ENCODE results near the gene RALGAPA1.
"Not testable (repeated sequence)": the region's sequence is repeated elsewhere in the genome, so short reads cannot be mapped to it uniquely, and the experiment has no call there.

The RALGAPA1 gene

DNA sequence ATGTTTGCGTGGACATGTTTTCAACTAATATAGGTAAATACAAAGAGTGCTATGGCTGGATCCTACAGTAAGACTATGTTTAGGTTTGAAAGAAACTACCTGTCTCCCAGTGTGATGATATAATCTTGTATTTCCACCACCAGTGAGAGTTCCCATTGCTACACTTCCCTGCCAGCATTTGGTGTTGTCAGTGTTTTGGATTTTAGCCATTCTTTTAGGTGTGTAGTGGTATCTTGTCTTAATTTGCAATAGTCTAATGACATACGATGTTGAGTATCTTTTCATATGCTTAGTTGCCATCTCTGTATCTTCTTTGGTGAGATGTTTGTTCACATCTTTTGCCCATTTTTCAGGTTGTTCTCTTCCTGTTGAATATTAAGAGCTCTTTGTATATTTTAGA, 103.5 kb downstream of the RALGAPA1 start:
- FAIRE-seq = no peak
- DNase-seq (ENCODE audit: insufficient read length, low spot score) = no peak

DNA sequence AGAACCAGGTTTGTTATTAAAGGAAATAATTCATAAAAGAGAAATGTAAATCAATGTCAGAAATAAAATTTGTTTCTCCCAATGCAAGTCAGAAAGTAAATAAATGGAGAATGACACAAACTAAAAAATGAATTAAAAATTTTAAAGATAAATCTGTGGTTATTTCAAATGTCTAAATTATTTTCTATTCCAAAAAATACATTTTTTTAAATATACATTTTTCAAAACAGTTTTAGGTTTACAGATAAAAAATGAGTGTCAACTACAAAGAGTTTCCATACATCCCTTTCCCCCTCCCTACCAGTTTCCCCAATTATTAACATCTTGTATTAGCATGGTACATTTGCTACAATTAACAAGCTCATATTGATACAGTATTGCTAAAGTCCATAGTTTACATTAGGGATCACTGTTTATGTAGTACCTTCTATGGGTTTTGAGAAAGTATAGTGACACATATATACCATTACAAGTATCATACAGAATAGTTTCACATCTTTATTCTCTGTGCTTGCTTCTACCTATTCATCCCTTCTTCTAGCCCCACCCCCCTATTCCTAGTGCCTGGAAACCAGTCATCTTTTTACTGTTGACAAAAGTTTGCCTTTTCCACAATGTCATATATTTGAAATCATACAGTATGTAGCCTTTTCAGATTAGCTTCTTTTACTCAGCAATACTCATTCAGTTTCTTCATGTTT, 104.2 kb downstream of the RALGAPA1 start:
- FAIRE-seq (no peak), DNase-seq (ENCODE audit: insufficient read length, low spot score) (no peak)

DNA sequence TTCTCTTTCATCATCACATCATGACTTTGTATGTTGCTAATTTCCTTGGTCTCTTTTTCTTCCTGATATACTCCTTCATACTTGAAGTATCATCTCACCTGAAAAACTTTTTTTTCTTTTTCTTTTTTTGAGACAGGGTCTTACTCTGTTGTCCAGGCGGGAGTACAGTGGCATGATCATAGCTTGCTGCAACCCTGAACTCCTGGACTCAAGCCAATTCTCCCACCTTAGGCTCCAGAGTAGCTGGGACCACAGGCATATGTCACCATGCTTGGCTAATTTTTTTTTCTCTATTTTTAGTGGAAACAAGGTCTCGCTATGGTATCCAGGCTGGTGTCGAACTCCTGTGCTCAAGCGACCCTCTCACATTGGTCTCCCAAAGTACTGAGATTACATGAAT, 107.6 kb downstream of the RALGAPA1 start:
- DNase-seq (ENCODE audit: insufficient read length, low spot score) (no peak), FAIRE-seq (no peak)

DNA sequence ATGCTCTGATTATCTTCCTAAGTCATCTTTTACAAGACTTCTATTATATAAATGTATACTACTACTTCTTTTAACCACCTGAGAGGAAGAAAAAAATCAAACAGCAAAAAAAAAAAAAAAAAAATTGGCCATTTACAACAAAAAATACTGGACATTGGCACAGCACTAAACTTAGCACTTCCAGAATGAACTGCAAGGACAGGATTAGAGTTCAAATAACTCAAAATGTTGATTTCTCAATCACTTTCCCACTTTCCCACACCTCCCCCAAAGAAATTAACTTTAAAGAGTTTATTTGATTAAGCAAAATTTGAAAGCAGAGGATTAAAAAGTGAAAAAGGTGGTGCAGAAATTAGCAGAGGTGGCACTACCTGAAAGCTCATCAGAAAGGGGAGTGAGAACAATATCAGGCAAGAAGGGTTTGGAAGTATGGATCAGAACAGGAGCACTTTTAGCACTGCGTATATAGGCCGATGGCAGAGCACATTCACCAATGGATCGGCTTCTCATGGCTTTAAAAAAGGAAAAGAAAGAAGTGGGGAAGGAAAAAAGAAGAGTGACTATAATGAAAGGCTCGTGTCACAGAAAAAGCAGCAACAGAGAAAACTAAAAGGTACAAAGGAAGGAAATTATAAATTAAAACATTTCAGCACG, 109.2 kb downstream of the RALGAPA1 start:
- DNase-seq (ENCODE audit: insufficient read length, low spot score) (no peak), FAIRE-seq (no peak)

DNA sequence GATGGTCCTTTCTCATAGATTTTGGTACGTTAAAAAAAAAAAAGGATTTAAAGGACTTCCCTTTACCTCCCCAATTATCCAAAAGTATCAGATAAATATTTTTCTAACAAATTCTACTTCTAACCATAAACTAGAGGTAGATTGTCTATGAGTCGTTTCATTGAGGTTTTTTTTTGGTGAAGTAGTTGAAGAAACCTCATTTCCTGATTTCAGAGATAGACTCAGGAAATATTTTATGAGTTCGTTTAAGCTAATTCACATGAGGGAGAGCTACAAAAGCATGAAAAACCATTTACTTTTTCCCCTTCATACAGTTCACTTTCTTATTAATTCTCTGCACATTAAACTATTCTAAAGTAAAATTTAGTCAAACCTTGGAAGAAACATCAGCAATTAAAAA, 112.5 kb downstream of the RALGAPA1 start:
- FAIRE-seq (peak; percentile 44), DNase-seq (ENCODE audit: insufficient read length, low spot score) (no peak)

DNA sequence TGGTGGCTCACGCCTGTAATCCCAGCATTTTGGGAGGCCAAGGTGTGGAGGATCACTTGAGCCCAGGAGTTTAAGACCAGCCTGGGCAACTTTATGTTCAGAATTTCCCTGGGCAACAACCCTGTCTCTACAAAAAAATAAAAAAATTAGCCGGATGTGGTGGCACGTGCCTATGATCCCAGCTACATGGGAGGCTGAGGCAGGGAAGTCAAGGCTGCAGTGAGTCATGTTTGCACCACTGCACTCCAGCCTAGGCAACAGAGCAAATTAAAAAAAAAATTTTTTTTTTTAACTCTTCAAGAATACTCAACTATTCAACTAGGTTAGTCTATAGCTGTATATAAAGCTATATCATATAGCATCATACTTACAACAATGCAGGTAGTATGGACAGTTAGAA, 113.0 kb downstream of the RALGAPA1 start:
- no peak for FAIRE-seq

DNA sequence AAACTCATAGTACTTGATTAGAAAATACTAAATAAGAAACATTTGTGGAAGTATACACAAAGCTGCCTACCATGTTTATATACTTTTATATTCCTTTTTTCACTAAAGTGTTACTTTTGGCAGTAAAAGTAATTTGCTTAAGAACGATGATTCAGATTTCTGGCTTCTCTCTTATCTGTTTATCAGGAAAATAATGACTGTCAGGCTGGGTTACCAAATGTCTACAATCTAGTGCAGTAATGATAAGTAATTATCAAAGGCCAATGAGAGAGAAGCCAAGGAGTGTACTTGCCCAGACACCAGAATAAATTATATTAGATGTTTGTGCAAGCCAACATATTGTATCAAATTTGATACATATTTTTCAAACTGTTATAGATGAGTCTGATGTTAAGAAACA, 113.4 kb downstream of the RALGAPA1 start:
- DNase-seq (ENCODE audit: insufficient read length, low spot score) = no peak
- FAIRE-seq = no peak

More for the DNA sequence above, 113.0 kb downstream of the RALGAPA1 start:
- no peak for DNase-seq (ENCODE audit: insufficient read length, low spot score)

DNA sequence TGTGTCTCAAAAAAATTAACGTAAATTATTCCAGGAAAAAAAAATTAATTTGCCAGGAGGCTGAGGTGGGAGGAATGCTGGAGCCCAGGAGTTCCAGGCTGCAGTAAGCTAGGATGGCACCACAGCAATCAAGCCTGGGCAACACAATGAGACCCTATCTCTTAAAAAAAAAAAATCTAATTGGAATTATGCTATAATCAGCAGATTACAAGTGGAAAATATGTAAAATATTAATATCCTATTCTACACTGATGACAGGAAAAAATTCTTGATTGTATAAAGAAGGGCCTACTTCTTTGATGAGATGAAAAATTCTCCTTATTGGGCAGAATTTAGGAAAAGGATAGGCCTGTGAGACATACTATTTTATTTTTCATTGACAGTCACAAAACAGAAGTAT, 114.0 kb downstream of the RALGAPA1 start:
- DNase-seq (ENCODE audit: insufficient read length, low spot score) (no peak), FAIRE-seq (no peak)

DNA sequence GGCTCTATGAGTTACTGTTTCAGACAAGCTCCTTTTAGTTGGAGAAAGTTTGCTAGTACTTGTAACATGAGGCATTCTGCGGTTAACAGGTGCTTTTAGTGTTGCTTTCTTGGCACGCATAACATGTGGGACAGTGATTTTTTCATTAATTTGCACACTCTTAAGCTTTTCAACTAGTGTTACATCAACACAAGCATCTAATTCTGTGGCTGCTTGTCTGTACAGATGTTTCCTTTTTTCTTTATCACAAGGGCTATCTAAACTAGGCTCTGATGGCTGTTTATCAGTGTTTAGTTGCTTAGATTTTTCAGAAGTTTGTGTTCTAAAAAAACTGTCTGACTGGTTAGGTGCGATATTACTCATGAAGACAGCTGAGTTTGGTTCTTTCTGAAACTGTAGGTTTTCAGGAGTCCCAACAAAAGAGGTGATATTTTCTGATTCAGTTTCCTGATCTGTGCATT, 120.1 kb downstream of the RALGAPA1 start:
- FAIRE-seq (peak; percentile 37), DNase-seq (ENCODE audit: insufficient read length, low spot score) (no peak)

DNA sequence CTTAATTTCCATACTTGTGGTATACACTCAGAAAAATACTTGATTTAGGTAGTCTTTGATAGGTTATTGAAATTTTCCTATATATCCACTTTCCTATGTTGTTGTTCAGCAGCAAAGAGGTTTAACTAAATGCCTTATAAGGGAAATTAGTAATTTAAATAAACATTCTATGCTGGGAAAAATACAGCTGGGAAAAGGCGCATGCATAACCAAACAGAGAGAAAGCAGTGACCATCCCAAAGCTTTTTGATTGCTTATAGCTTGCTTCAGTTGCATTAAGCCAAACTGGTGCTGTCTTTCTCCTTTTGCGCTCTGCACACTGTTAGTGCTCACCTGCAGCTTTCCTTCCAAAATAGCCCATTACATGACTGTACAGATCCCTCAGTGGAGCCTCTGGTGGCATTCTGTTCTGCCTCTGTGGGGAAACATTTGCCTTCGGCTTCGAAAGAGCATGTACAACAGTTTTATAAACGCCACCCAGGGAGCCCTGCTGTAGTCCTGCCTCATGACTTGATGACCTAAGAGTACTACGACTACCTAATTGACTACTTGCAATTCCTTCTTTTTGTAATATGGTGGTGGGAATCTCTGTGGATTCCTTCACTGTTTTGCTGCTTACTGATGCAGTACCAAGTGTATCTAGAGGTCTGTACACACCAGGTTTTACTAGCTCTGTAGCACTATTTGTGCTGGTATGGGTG, 120.8 kb downstream of the RALGAPA1 start:
- FAIRE-seq (no peak), DNase-seq (ENCODE audit: insufficient read length, low spot score) (no peak)

DNA sequence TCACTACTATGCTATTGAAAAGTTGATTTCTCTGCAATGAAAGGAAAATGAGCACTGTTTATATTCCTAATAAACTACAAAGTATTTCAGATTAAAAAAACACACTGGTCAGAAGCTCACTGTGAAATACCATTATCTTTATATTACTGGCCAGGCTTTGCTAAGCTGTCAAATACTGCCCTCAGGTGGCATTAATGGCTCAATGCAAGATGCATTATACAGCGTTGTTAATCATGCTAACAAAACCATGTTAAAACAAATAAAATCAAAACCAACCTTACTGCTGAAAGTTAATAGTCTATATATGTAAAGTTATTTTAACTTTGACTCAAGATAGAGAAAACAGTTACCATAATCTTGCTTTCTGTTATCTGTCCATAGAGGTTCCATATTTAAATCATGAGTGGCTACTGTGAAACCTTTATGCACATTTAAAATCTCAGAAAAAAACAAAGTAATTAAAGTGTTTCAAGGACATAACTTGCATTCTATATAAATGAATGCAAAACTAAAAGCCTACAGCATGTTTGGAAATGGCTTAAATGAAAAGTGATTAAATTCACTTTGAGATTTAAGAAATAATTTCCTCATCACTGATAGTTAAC, 121.7 kb downstream of the RALGAPA1 start:
- peak; percentile 95 for FAIRE-seq

DNA sequence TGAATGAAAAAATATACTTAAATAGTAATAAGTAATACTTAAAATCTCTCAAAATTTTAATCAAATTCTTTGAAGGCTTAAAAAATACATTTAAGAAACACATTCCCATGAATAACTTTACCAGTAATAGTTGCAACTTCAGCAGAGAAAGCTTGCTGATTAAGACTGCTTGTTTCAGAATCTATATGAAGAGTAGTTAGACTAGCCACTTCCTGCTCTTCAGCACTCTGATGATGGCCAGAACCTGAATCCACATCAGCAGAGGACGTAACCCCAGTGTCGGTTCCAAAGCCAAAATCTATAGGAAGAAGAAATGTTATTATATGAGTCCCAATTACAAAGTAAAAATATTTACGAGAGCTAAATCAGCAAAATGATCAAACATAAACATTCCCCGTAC, 125.4 kb downstream of the RALGAPA1 start:
- FAIRE-seq = not testable (repeated sequence)

More for the DNA sequence above, 121.7 kb downstream of the RALGAPA1 start:
- DNase-seq (ENCODE audit: insufficient read length, low spot score) = peak; percentile 2

DNA sequence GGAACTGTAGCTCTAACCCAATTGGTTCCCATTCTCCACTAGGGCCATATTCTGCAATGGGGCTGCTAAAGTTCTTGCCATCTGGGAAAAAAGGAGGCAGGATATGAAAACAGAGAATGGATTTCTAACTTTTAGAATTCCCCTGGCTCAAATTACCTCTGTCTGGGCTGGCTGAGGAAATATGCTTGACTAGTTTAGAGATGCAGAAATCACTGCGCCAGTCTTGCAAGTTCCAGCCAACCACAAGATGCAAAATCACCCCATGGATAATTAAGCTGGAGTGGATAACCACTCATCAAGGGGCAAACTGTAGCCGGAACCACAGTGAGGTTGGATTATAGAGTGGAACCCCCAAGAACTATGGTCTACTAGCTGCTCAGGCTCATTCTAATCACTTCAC, 126.3 kb downstream of the RALGAPA1 start:
- DNase-seq (ENCODE audit: insufficient read length, low spot score) (no peak), FAIRE-seq (no peak)

More for the DNA sequence above, 125.4 kb downstream of the RALGAPA1 start:
- DNase-seq (ENCODE audit: insufficient read length, low spot score) = not testable (repeated sequence)

DNA sequence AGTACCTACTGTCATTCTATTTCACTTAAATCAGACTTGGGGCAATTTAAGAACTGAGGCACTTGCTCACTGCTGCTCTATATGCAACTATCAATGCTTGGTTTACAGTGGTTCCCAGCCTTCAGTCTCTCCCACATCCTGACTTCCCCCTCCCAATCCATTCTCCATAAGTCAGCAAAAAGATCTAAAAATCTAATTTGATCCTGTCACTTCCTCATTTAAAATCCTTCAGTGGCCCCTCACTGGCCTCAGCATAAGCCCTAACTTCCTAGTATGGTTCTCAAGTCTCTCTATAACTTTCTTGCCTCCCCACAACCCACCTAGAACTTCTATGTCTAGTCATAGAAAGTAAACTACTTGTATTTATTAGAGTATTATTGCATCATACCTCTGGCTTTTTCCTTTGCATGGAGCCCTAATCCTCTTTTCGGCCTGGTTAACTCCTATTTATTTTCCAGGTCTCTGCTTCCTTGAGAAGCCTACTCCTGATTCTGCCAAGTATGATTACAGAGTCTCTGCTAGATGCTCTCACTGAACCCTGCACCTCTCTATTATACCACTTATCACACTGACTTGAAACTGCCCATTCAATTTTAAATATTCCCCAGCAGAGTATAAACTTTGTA, 130.6 kb downstream of the RALGAPA1 start:
- DNase-seq (ENCODE audit: insufficient read length, low spot score) (no peak), FAIRE-seq (no peak)

DNA sequence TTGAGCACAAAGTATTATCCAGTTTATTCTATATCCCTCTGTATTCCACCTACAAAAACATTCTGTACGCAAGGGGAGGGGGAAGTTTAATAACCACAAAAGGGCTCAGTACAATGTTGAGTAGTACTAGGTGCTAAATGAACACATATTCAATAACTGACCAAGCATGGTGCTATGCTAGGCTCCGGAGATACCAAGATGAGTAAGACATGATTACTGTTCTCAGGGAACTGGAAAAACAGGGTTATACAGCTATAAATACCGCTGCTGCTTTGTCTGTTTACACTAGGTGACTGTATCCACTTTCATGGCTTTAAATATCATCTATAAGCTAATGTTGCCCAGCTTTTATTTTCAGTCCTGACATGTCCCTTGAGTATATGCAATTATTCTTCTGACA, 139.3 kb downstream of the RALGAPA1 start:
- DNase-seq (ENCODE audit: insufficient read length, low spot score) (no peak), FAIRE-seq (no peak)

DNA sequence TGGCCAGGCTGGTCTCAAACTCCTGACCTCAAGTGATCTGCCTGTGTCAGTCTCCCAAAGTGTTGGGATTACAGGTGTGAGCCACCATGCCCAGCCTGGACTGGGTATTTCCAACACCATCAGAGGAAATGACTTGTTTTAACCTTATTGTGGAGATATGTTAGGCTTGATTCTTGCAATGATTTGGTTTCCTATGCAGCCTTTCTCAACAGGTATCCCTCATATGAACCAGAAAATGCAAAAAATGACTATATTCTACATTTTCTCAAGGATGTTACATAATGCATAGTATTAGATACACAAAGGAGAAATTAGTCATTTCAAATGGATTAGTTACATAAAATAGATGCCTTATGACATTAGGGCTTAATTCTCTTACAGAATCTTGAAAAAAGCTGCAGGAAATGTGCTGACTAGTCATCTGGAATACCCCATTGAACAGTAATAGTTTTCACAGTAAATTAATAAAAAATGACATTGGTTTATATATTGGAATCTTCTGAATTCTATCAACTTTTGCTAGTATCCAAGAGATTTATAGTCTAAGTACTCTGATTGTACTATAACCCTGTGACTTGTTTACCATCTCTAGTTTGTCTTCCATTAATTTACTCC, 142.6 kb downstream of the RALGAPA1 start:
- DNase-seq (ENCODE audit: insufficient read length, low spot score) (no peak), FAIRE-seq (no peak)

DNA sequence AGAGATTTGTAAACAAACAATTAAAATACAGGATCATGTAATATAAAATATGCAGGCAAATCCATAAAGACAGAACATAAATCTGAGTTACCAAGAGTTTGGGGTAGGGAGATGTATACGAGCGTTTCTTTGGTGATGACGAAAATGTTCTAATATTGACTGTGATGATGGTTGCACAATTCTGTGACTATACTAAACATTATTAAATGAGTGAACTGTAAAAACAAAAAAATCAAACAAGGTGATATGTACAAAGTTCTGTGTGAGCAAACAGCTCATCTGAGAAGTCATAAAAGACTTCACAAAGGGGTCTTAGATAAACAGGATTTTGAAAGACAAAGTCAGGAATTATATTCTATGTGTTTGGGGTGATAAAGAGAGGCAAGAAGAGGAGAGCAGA, 147.2 kb downstream of the RALGAPA1 start:
- no peak for DNase-seq (ENCODE audit: insufficient read length, low spot score)

DNA sequence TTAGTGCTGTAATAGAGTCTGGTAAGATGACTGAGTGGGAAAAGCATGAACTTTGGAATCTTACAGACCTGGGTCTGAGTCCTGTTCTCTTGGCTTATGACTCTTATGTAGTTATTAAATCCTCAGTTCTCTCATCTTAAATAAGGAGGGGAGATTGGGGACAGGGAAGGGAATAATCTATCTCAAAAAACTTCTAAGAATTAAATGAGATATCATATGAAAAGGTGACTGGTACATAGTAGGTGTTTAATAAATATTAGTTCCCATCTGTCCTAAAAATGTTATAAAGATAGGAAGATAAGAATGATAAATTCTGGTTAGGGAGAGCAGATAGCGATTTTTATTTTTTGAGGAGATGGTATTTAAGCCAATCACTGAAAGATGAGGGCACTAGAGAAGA, 156.1 kb downstream of the RALGAPA1 start:
- DNase-seq (ENCODE audit: insufficient read length, low spot score) (no peak), FAIRE-seq (no peak)

More for the DNA sequence above, 147.2 kb downstream of the RALGAPA1 start:
- no peak for FAIRE-seq

DNA sequence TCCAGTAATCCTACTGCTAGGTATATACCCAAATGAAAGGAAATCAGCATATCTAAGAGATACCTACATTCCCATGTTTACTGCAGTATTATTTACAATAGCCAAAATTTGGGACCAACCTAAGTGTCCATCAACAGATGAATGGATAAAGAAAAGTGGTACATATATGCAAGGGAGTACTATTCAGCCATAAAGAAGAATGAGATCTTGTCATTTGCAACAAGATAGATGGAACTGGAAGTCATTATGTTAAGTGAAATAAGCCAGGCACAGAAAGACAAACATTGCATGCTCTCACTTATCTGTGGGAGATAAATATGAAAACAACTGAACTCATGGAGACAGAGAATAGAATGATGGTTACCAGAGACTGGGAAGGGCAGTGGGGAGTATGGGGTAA, 165.6 kb downstream of the RALGAPA1 start:
- FAIRE-seq (no peak), DNase-seq (ENCODE audit: insufficient read length, low spot score) (no peak)

DNA sequence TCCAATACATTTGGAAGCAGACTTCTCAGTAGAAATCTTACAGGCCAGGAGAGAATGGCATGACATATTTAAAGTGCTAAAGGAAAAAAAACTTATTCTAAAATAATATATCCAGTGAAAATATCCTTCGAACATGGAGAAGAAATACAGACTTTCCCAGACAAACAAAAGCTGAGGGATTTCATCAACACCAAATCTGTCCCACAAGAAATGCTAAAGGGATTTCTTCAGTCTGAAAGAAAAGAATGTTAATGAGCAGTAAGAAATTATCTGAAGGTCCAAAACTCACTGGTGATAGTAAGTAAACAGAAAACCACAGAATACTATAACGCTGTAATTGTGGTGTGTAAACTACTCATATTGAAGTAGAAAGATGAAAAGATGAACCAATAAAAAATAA, 171.2 kb downstream of the RALGAPA1 start:
- FAIRE-seq (no peak), DNase-seq (ENCODE audit: insufficient read length, low spot score) (no peak)

All from GM19239 (cell line).